ENCODE measurements around the gene KIRREL2.

DNA sequence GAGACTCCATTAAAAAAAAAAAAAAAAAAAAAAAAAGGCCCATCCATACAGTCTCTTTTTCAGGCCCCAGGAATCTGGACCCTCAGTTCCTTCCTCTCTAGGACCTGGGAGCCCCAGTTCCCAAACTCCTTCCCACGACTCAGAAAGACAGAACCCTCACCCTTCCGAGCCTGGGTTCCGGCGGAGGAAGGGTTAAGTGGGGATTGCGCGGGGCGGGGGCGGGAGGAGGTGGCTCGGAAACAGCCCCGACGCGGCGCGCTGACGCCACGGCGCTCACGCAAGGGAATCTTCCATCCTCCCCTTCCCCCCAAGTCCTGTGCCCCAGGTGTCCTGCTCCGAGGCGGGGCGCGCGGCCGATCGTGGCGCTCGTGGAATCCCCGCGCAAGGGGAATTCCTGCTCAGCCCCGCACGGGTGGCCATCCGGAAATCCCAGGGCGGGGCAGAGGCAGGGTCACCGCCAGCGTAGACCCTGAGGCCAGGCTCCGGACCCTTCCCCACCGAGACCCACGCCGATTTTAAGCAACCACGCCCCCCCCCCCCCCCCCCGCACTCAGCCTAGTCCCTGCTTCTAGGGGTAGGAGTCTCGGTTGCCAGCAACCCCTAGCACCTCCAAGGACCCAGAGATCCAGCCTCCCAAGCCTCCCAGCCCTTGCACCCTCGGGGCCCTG is 43.0 kb downstream of the KIRREL2 start:
- TF ChIP-seq POLR2A (IDR thresholded peaks at IDR 0.05) (no peak), POLR2AphosphoS5 (IDR thresholded peaks at IDR 0.05) (no peak), EP300 (IDR thresholded peaks at IDR 0.05) (no peak)
- TF ChIP-seq, protein P1, sequence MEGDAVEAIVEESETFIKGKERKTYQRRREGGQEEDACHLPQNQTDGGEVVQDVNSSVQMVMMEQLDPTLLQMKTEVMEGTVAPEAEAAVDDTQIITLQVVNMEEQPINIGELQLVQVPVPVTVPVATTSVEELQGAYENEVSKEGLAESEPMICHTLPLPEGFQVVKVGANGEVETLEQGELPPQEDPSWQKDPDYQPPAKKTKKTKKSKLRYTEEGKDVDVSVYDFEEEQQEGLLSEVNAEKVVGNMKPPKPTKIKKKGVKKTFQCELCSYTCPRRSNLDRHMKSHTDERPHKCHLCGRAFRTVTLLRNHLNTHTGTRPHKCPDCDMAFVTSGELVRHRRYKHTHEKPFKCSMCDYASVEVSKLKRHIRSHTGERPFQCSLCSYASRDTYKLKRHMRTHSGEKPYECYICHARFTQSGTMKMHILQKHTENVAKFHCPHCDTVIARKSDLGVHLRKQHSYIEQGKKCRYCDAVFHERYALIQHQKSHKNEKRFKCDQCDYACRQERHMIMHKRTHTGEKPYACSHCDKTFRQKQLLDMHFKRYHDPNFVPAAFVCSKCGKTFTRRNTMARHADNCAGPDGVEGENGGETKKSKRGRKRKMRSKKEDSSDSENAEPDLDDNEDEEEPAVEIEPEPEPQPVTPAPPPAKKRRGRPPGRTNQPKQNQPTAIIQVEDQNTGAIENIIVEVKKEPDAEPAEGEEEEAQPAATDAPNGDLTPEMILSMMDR (IDR thresholded peaks at IDR 0.05) = no peak

Data from suprapubic skin (tissue), 4 donors.